ENCODE measurements around the gene TTC12.

Gene TTC12

DNA sequence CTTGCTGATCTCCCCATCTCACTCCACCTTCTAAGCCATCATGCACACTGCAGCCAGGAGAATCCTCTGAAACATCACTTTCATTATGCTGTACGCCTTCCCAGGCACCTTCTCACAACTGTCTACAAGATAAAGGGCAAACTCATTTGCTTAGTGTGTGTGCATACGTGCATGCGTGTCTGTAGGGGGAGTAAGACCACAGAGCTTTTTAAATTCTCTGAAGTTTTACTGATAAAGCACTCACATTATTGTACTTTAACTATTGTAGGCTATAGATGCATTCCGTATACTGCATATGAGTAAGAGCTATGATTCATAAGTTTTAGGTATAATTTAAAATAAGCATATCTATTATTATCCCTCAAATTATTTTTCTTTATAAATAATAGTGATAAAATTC is 57.9 kb downstream of the TTC12 start:
- Histone ChIP-seq H3K27ac (replicated peaks; ENCODE audit: low read length) (no peak overlapping the region), H3K23ac (ENCODE audit: low read depth, low read length, poor library complexity) (no peak overlapping the region), H2AK5ac (ENCODE audit: low read depth, low read length) (no peak overlapping the region), H4K8ac (ENCODE audit: low read depth, low read length) (no peak overlapping the region), H2BK120ac (ENCODE audit: low read depth, low read length) (no peak overlapping the region), H3K4me2 (ENCODE audit: insufficient read depth, low read length, poor library complexity, severe bottlenecking) (no peak overlapping the region), H3K27me3 (ENCODE audit: control insufficient read depth in 3 of 3, insufficient read depth in 3 of 3, low read depth in 1 of 3, low read length in 3 of 3) (no peaks in the 10 kb centered on the region), H2BK15ac (ENCODE audit: low read length) (no peak overlapping the region), H3K4me1 (ENCODE audit: control insufficient read depth in 2 of 2, insufficient read depth in 1 of 2, low read depth in 1 of 2, low read length in 2 of 2) (no peaks in the 10 kb centered on the region), H3K4me3 (ENCODE audit: low read length in 2 of 2) (no peak overlapping the region), H2BK5ac (ENCODE audit: low read length) (no peak overlapping the region), H2AFZ (ENCODE audit: low read length) (no peak overlapping the region), H2BK12ac (ENCODE audit: low read length) (no peak overlapping the region), H3K9ac (ENCODE audit: low read depth, low read length, poor library complexity) (no peak overlapping the region), H3K36me3 (replicated peaks in 1 of 2; ENCODE audit: control insufficient read depth in 2 of 2, insufficient read depth in 2 of 2, low read length in 2 of 2) (no peaks in the 10 kb centered on the region), H4K91ac (ENCODE audit: low read depth, low read length, poor library complexity) (no peak overlapping the region), H3K9me3 (replicated peaks in 1 of 2; ENCODE audit: control insufficient read depth in 2 of 2, insufficient read depth in 1 of 2, low read depth in 1 of 2, low read length in 2 of 2) (no peaks in the 10 kb centered on the region), H3K18ac (ENCODE audit: low read length) (no peak overlapping the region), H3K79me1 (ENCODE audit: low read depth, low read length) (no peaks in the 10 kb centered on the region), H3K14ac (ENCODE audit: low read length) (no peak overlapping the region), H3K4ac (ENCODE audit: low read length) (no peak overlapping the region)
- no CpG with 5 or more reads among the region's 4 CpGs for WGBS, 2 donors (ENCODE audit: extremely low coverage in 2 of 2, insufficient read length in 2 of 2, insufficient replicate concordance in 1 of 2)
- DNase-seq (ENCODE audit: low spot score): no peak

DNA sequence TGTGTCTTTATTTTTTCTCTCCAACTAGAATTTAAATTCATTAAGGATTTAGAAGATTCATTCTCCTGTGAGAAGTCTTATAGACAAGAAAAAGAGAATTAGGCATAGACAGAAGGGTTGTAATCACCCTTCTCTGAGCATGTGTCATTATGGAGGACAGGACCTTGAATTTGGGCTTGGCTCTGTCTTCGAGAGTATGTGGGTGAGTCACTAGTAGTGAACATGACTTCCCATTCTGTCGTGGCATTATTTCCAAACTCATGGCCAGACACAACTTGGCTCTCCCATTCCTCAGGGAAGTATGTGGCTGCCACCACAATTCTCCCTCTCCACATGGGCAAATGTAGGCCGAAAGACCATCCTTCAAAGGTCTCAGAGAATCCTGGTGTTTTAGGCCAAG is 58.9 kb downstream of the TTC12 start:
- Histone ChIP-seq H3K9me3 (replicated peaks in 1 of 2; ENCODE audit: control insufficient read depth in 2 of 2, insufficient read depth in 1 of 2, low read depth in 1 of 2, low read length in 2 of 2) (no peaks in the 10 kb centered on the region), H2BK12ac (ENCODE audit: low read length) (no peak overlapping the region), H2BK5ac (ENCODE audit: low read length) (no peak overlapping the region), H2BK15ac (ENCODE audit: low read length) (no peak overlapping the region), H3K36me3 (replicated peaks in 1 of 2; ENCODE audit: control insufficient read depth in 2 of 2, insufficient read depth in 2 of 2, low read length in 2 of 2) (no peaks in the 10 kb centered on the region), H3K79me1 (ENCODE audit: low read depth, low read length) (no peaks in the 10 kb centered on the region), H3K14ac (ENCODE audit: low read length) (no peak overlapping the region), H3K23ac (ENCODE audit: low read depth, low read length, poor library complexity) (no peak overlapping the region), H3K4me2 (ENCODE audit: insufficient read depth, low read length, poor library complexity, severe bottlenecking) (no peak overlapping the region), H4K91ac (ENCODE audit: low read depth, low read length, poor library complexity) (no peak overlapping the region), H2AK5ac (ENCODE audit: low read depth, low read length) (no peak overlapping the region), H3K4me3 (ENCODE audit: low read length in 2 of 2) (no peak overlapping the region), H2AFZ (ENCODE audit: low read length) (no peak overlapping the region), H4K8ac (ENCODE audit: low read depth, low read length) (no peak overlapping the region), H3K4me1 (ENCODE audit: control insufficient read depth in 2 of 2, insufficient read depth in 1 of 2, low read depth in 1 of 2, low read length in 2 of 2) (no peaks in the 10 kb centered on the region), H3K4ac (ENCODE audit: low read length) (no peak overlapping the region), H3K27me3 (ENCODE audit: control insufficient read depth in 3 of 3, insufficient read depth in 3 of 3, low read depth in 1 of 3, low read length in 3 of 3) (no peaks in the 10 kb centered on the region), H2BK120ac (ENCODE audit: low read depth, low read length) (no peak overlapping the region), H3K9ac (ENCODE audit: low read depth, low read length, poor library complexity) (no peak overlapping the region), H3K18ac (ENCODE audit: low read length) (no peak overlapping the region), H3K27ac (replicated peaks; ENCODE audit: low read length) (no peak overlapping the region)
- DNase-seq (ENCODE audit: low spot score): no peak
- no CpG with 5 or more reads among the region's 3 CpGs for WGBS, 2 donors (ENCODE audit: extremely low coverage in 2 of 2, insufficient read length in 2 of 2, insufficient replicate concordance in 1 of 2)

DNA sequence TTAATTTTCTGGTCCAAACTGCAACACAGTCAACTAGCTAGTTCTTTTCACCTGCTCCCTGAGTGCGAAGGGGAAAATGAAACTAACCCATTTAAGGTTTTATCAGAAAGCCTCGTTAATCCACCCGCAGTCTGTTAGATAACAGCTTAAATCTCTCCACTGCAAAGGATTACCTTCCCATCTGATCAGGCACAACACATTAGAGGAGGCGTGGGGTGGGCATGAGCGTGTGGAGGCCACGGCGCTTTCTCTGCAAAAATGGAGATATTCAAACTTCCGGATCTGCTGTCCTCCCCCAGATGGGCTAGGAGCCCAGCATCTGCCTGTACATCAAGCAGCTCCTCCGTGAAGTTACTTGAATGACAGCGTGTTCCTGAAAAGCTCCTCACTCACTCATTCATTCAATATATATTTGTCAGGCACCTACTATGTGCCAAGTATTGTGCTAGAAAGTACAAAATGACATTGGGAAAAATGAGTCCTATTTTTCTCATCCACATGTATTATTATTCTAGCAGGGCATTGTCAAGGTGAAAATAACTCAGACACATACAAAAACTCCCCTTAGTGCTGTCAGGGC is 59.7 kb downstream of the TTC12 start:
- no CpG with 5 or more reads among the region's 10 CpGs for WGBS, 2 donors (ENCODE audit: extremely low coverage in 2 of 2, insufficient read length in 2 of 2, insufficient replicate concordance in 1 of 2)
- Histone ChIP-seq H2BK5ac (ENCODE audit: low read length) (no peak overlapping the region), H3K4me3 (ENCODE audit: low read length in 2 of 2) (no peak overlapping the region), H3K23ac (ENCODE audit: low read depth, low read length, poor library complexity) (no peak overlapping the region), H3K27ac (replicated peaks; ENCODE audit: low read length) (no peak overlapping the region), H3K27me3 (ENCODE audit: control insufficient read depth in 3 of 3, insufficient read depth in 3 of 3, low read depth in 1 of 3, low read length in 3 of 3) (no peaks in the 10 kb centered on the region), H3K4me1 (ENCODE audit: control insufficient read depth in 2 of 2, insufficient read depth in 1 of 2, low read depth in 1 of 2, low read length in 2 of 2) (no peaks in the 10 kb centered on the region), H2AFZ (ENCODE audit: low read length) (no peak overlapping the region), H2AK5ac (ENCODE audit: low read depth, low read length) (no peak overlapping the region), H3K4ac (ENCODE audit: low read length) (no peak overlapping the region), H2BK120ac (ENCODE audit: low read depth, low read length) (no peak overlapping the region), H2BK15ac (ENCODE audit: low read length) (no peak overlapping the region), H3K9me3 (replicated peaks in 1 of 2; ENCODE audit: control insufficient read depth in 2 of 2, insufficient read depth in 1 of 2, low read depth in 1 of 2, low read length in 2 of 2) (no peaks in the 10 kb centered on the region), H3K79me1 (ENCODE audit: low read depth, low read length) (no peaks in the 10 kb centered on the region), H3K18ac (ENCODE audit: low read length) (no peak overlapping the region), H3K14ac (ENCODE audit: low read length) (no peak overlapping the region), H3K36me3 (replicated peaks in 1 of 2; ENCODE audit: control insufficient read depth in 2 of 2, insufficient read depth in 2 of 2, low read length in 2 of 2) (no peaks in the 10 kb centered on the region), H4K91ac (ENCODE audit: low read depth, low read length, poor library complexity) (no peak overlapping the region), H2BK12ac (ENCODE audit: low read length) (no peak overlapping the region), H4K8ac (ENCODE audit: low read depth, low read length) (no peak overlapping the region), H3K4me2 (ENCODE audit: insufficient read depth, low read length, poor library complexity, severe bottlenecking) (no peak overlapping the region), H3K9ac (ENCODE audit: low read depth, low read length, poor library complexity) (no peak overlapping the region)
- no peak for DNase-seq (ENCODE audit: low spot score)

DNA sequence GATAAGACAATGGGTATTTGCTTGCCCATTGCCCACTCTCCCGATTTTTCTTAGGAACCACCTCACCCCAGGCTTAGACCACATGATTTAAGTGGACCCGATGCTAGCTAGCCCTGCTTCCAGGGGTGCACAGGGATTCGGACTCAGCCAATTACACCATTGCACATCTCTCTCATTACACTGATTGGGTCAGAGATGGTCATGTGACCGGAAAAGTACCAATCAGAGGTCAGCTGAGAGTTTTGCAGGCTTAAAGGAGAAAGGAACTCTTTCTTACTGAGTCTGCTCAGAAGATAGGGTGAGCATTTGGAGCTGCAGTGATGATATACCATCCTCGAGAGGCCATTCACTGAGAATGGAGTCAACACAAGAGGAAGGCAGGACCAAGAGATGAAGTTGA is 61.0 kb downstream of the TTC12 start:
- no CpG with 5 or more reads among the region's 5 CpGs for WGBS, 2 donors (ENCODE audit: extremely low coverage in 2 of 2, insufficient read length in 2 of 2, insufficient replicate concordance in 1 of 2)
- H3K27me3 ChIP-seq (ENCODE audit: control insufficient read depth in 3 of 3, insufficient read depth in 3 of 3, low read depth in 1 of 3, low read length in 3 of 3): no peaks in the 10 kb centered on the region

More for the DNA sequence above, 61.0 kb downstream of the TTC12 start:
- no peaks in the 10 kb centered on the region for H3K36me3 ChIP-seq (replicated peaks in 1 of 2; ENCODE audit: control insufficient read depth in 2 of 2, insufficient read depth in 2 of 2, low read length in 2 of 2)
- H3K9me3 ChIP-seq (replicated peaks in 1 of 2; ENCODE audit: control insufficient read depth in 2 of 2, insufficient read depth in 1 of 2, low read depth in 1 of 2, low read length in 2 of 2): no peaks in the 10 kb centered on the region
- H3K14ac ChIP-seq (ENCODE audit: low read length): no peak overlapping the region
- H4K91ac ChIP-seq (ENCODE audit: low read depth, low read length, poor library complexity): no peak overlapping the region
- no peaks in the 10 kb centered on the region for H3K79me1 ChIP-seq (ENCODE audit: low read depth, low read length)
- no peaks in the 10 kb centered on the region for H3K4me1 ChIP-seq (ENCODE audit: control insufficient read depth in 2 of 2, insufficient read depth in 1 of 2, low read depth in 1 of 2, low read length in 2 of 2)
- no peak overlapping the region for H2AFZ ChIP-seq (ENCODE audit: low read length)
- no peak overlapping the region for H2BK120ac ChIP-seq (ENCODE audit: low read depth, low read length)
- H3K18ac ChIP-seq (ENCODE audit: low read length): no peak overlapping the region
- H2BK15ac ChIP-seq (ENCODE audit: low read length): no peak overlapping the region
- no peak overlapping the region for H3K23ac ChIP-seq (ENCODE audit: low read depth, low read length, poor library complexity)
- H2BK5ac ChIP-seq (ENCODE audit: low read length): no peak overlapping the region
- H3K9ac ChIP-seq (ENCODE audit: low read depth, low read length, poor library complexity): no peak overlapping the region
- no peak overlapping the region for H2BK12ac ChIP-seq (ENCODE audit: low read length)
- no peak overlapping the region for H3K4ac ChIP-seq (ENCODE audit: low read length)
- DNase-seq (ENCODE audit: low spot score): no peak
- no peak overlapping the region for H3K4me2 ChIP-seq (ENCODE audit: insufficient read depth, low read length, poor library complexity, severe bottlenecking)
- H2AK5ac ChIP-seq (ENCODE audit: low read depth, low read length): no peak overlapping the region
- H3K27ac ChIP-seq (replicated peaks; ENCODE audit: low read length): no peak overlapping the region
- no peak overlapping the region for H3K4me3 ChIP-seq (ENCODE audit: low read length in 2 of 2)
- H4K8ac ChIP-seq (ENCODE audit: low read depth, low read length): no peak overlapping the region

Data from neuronal stem cell (in vitro differentiated cells).